WTC11 (cell line): ENCODE results near the gene MAST4. TPM values are rescaled to one million over a fixed set of nuclear protein-coding genes. Genes with fewer than 3 reads are reported as not detected.

Experiments used
- ATAC-seq: fragments of 200-7000 bp; cut with Tn5 transposase; 2 replicates; pipeline ENCODE4 v1.10.0; 2021; ENCODE audit warnings: mild to moderate bottlenecking, moderate library complexity
- CTCF ChIA-PET: fragments of 300-600 bp; sonication (Branson Sonifier 250); formaldehyde crosslinking; loops from one replicate; lab custom pipeline; 2021; ENCODE audit warnings: antibody characterized with exemption; lab: Charles Lee
- POLR2A ChIA-PET: fragments of 350-600 bp; sonication (Branson Sonifier 250); formaldehyde crosslinking; loops from one replicate; lab custom pipeline; 2021; ENCODE audit warnings: antibody characterized with exemption; lab: Charles Lee
- DNase-seq: peaks from one replicate; pipeline ENCODE4 v3.0.0; 2021; ENCODE audit warnings: low spot score
- H3K27ac Mint-ChIP-seq: 2 replicates; pipeline ENCODE4 v1.8.0; 2021; ENCODE audit warnings: mixed read lengths
- H3K27me3 Mint-ChIP-seq: 2 replicates; pipeline ENCODE4 v1.8.0; 2021; ENCODE audit warnings: low read depth, mild to moderate bottlenecking, moderate library complexity, mixed read lengths
- H3K36me3 Mint-ChIP-seq: 2 replicates; pipeline ENCODE4 v1.8.0; 2021; ENCODE audit warnings: mixed read lengths
- H3K4me1 Mint-ChIP-seq: 2 replicates; pipeline ENCODE4 v1.8.0; 2022; ENCODE audit warnings: mixed read lengths
- H3K4me3 Mint-ChIP-seq: 2 replicates; pipeline ENCODE4 v1.8.0; 2021; ENCODE audit warnings: mild to moderate bottlenecking, moderate library complexity, mixed read lengths
- H3K9me3 Mint-ChIP-seq: 2 replicates; pipeline ENCODE4 v1.8.0; 2021; ENCODE audit warnings: mixed read lengths
- AR ChIP-seq: fragments of 250-450 bp; sonication (Bioruptor Pico); IDR thresholded peaks from 2 replicates; pipeline ENCODE4 v1.9.0; 2021; ENCODE audit warnings: mild to moderate bottlenecking
- ATF1 ChIP-seq: sonication (generic); formaldehyde crosslinking; IDR thresholded peaks from 2 replicates; pipeline ENCODE4 v1.8.1; 2023; ENCODE audit warnings: mild to moderate bottlenecking, moderate library complexity, missing genetic modification reagents
- CBFB ChIP-seq: sonication (generic); formaldehyde crosslinking; IDR thresholded peaks from 2 replicates; pipeline ENCODE4 v1.8.1; 2022; ENCODE audit warnings: mild to moderate bottlenecking, low read depth, missing genetic modification reagents
- FOXJ3 ChIP-seq: sonication (generic); formaldehyde crosslinking; IDR thresholded peaks from 2 replicates; pipeline ENCODE4 v1.9.0; 2021; ENCODE audit warnings: missing genetic modification reagents, mild to moderate bottlenecking, borderline replicate concordance
- NFATC4 ChIP-seq: fragments of 250-450 bp; sonication (Bioruptor Pico); IDR thresholded peaks from 2 replicates; pipeline ENCODE4 v1.9.0; 2021; ENCODE audit warnings: mild to moderate bottlenecking
- PRRX2 ChIP-seq: fragments of 250-450 bp; sonication (Bioruptor Pico); IDR thresholded peaks from 2 replicates; pipeline ENCODE4 v1.8.0; 2021; ENCODE audit warnings: mild to moderate bottlenecking
- SMAD3 ChIP-seq: sonication (generic); formaldehyde crosslinking; IDR thresholded peaks from 2 replicates; pipeline ENCODE4 v1.8.0; 2022; ENCODE audit warnings: missing genetic modification reagents, mild to moderate bottlenecking, borderline replicate concordance
- SMAD4 ChIP-seq: sonication (generic); formaldehyde crosslinking; IDR thresholded peaks from 2 replicates; pipeline ENCODE4 v1.8.0; 2022; ENCODE audit warnings: mild to moderate bottlenecking, missing genetic modification reagents
- SP1 ChIP-seq: sonication (generic); formaldehyde crosslinking; conservative IDR thresholded peaks from 2 replicates; pipeline ENCODE4 v1.8.1; 2022; ENCODE audit warnings: missing genetic modification reagents
- TCF7 ChIP-seq: sonication (generic); formaldehyde crosslinking; IDR thresholded peaks from 2 replicates; pipeline ENCODE4 v1.8.0; 2022; ENCODE audit warnings: mild to moderate bottlenecking, low read depth, missing genetic modification reagents, moderate library complexity
- TP53 ChIP-seq: sonication (generic); formaldehyde crosslinking; IDR thresholded peaks from 2 replicates; pipeline ENCODE4 v1.8.1; 2023; ENCODE audit warnings: mild to moderate bottlenecking, missing genetic modification reagents
- USF1 ChIP-seq: sonication (generic); formaldehyde crosslinking; IDR thresholded peaks from 2 replicates; pipeline ENCODE4 v1.8.0; 2022; ENCODE audit warnings: mild to moderate bottlenecking, missing genetic modification reagents
- ZBTB21 ChIP-seq: sonication (generic); formaldehyde crosslinking; IDR thresholded peaks from 2 replicates; pipeline ENCODE4 v1.8.1; 2023; ENCODE audit warnings: mild to moderate bottlenecking, missing genetic modification reagents, borderline replicate concordance
- ZNF416 ChIP-seq: fragments of 250-450 bp; sonication (Bioruptor Pico); IDR thresholded peaks from 2 replicates; pipeline ENCODE4 v1.9.0; 2021; ENCODE audit warnings: mild to moderate bottlenecking, inconsistent platforms
- ZNF671 ChIP-seq: fragments of 250-450 bp; sonication (Bioruptor Pico); IDR thresholded peaks from 2 replicates; pipeline ENCODE4 v1.8.0; 2021; ENCODE audit warnings: mild to moderate bottlenecking
- ZSCAN18 ChIP-seq: fragments of 250-450 bp; sonication (Bioruptor Pico); IDR thresholded peaks from 2 replicates; pipeline ENCODE4 v2.1.2; 2022; ENCODE audit warnings: mild to moderate bottlenecking, moderate library complexity
- total RNA-seq: library from RNA; stranded (reverse); gene quantifications from 3 replicates; pipeline ENCODE4 v1.2.3, GENCODE V29; 2021
- TF ChIP-seq, protein P1 (sequence below): sonication (generic); formaldehyde crosslinking; IDR thresholded peaks from 2 replicates; pipeline ENCODE4 v1.8.0; 2023; ENCODE audit warnings: missing genetic modification reagents, mild to moderate bottlenecking, borderline replicate concordance
- TF ChIP-seq, protein P2 (sequence below): sonication (generic); formaldehyde crosslinking; IDR thresholded peaks from 2 replicates; pipeline ENCODE4 v1.8.0; 2022; ENCODE audit warnings: mild to moderate bottlenecking, missing genetic modification reagents
- TF ChIP-seq, protein P3 (sequence below): fragments of 250-450 bp; sonication (Bioruptor Pico); IDR thresholded peaks from 2 replicates; pipeline ENCODE4 v1.8.0; 2021; ENCODE audit warnings: mild to moderate bottlenecking
- TF ChIP-seq, protein P4 (sequence below): sonication (generic); formaldehyde crosslinking; IDR thresholded peaks from 2 replicates; pipeline ENCODE4 v1.8.0; 2022; ENCODE audit warnings: mild to moderate bottlenecking, missing genetic modification reagents
- TF ChIP-seq, protein P5 (sequence below): sonication (generic); formaldehyde crosslinking; IDR thresholded peaks from 2 replicates; pipeline ENCODE4 v1.8.1; 2023; ENCODE audit warnings: mild to moderate bottlenecking, missing genetic modification reagents, moderate library complexity

The MAST4 gene
- total RNA-seq, 1 experiment from 2014 or later, result 8.0 TPM

DNA sequence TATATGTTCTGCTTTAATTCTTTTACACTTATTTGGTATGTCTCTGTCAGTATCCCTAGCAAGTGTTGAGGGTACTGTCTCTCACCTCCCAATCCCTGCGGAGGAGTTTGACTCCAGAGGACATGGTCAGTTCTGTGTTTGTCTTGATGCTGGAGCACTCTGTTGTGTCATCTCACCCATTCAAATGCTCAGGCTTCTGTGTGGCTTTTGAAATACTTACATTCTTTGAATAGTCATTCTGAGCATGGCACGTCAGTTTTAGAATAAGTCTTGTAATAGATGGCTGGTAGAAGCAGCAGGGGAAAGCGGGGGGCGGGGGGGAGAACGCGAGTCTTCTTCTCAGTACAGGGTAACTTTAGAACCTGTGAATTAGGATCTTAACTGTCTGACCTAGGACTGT is 12.3 kb downstream of the MAST4 start (continued):
- TF ChIP-seq USF1 (CRISPR knock-in tag) (no peak), SMAD4 (CRISPR knock-in tag) (no peak), FOXJ3 (no peak), ZNF671 (CRISPR knock-in tag) (no peak), SP1 (CRISPR knock-in tag) (no peak), SMAD3 (CRISPR knock-in tag) (no peak)
- TF ChIP-seq, protein P1, sequence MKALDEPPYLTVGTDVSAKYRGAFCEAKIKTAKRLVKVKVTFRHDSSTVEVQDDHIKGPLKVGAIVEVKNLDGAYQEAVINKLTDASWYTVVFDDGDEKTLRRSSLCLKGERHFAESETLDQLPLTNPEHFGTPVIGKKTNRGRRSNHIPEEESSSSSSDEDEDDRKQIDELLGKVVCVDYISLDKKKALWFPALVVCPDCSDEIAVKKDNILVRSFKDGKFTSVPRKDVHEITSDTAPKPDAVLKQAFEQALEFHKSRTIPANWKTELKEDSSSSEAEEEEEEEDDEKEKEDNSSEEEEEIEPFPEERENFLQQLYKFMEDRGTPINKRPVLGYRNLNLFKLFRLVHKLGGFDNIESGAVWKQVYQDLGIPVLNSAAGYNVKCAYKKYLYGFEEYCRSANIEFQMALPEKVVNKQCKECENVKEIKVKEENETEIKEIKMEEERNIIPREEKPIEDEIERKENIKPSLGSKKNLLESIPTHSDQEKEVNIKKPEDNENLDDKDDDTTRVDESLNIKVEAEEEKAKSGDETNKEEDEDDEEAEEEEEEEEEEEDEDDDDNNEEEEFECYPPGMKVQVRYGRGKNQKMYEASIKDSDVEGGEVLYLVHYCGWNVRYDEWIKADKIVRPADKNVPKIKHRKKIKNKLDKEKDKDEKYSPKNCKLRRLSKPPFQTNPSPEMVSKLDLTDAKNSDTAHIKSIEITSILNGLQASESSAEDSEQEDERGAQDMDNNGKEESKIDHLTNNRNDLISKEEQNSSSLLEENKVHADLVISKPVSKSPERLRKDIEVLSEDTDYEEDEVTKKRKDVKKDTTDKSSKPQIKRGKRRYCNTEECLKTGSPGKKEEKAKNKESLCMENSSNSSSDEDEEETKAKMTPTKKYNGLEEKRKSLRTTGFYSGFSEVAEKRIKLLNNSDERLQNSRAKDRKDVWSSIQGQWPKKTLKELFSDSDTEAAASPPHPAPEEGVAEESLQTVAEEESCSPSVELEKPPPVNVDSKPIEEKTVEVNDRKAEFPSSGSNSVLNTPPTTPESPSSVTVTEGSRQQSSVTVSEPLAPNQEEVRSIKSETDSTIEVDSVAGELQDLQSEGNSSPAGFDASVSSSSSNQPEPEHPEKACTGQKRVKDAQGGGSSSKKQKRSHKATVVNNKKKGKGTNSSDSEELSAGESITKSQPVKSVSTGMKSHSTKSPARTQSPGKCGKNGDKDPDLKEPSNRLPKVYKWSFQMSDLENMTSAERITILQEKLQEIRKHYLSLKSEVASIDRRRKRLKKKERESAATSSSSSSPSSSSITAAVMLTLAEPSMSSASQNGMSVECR (CRISPR knock-in tag), result no peak
- TF ChIP-seq, protein P2, sequence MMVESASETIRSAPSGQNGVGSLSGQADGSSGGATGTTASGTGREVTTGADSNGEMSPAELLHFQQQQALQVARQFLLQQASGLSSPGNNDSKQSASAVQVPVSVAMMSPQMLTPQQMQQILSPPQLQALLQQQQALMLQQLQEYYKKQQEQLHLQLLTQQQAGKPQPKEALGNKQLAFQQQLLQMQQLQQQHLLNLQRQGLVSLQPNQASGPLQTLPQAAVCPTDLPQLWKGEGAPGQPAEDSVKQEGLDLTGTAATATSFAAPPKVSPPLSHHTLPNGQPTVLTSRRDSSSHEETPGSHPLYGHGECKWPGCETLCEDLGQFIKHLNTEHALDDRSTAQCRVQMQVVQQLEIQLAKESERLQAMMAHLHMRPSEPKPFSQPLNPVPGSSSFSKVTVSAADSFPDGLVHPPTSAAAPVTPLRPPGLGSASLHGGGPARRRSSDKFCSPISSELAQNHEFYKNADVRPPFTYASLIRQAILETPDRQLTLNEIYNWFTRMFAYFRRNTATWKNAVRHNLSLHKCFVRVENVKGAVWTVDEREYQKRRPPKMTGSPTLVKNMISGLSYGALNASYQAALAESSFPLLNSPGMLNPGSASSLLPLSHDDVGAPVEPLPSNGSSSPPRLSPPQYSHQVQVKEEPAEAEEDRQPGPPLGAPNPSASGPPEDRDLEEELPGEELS (CRISPR knock-in tag), result no peak

DNA sequence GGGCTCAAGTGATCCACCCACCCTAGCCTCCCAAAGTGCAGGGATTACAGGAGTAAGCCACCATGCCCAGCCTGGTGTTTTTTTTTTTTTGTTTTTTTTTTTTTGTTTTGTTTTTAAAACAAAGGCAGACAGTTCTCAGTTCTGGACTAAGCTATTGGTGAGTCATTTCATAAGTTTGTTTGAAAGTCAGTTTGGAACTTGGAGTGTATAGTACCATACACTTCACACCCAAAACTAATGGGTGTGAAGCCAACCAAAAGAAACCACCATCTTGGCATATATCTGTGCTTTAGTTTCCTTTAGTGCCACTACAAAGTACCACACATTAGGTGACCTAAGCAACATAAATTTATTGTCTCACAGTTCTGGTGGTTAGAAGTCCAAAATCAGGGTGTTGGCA is 13.4 kb downstream of the MAST4 start:
- POLR2A ChIA-PET, result no interaction called here
- H3K4me3 Mint-ChIP-seq, result no peak overlapping the region
- CTCF ChIA-PET, result no interaction called here
- TF ChIP-seq CBFB, result no peak
- TF ChIP-seq, protein P3, sequence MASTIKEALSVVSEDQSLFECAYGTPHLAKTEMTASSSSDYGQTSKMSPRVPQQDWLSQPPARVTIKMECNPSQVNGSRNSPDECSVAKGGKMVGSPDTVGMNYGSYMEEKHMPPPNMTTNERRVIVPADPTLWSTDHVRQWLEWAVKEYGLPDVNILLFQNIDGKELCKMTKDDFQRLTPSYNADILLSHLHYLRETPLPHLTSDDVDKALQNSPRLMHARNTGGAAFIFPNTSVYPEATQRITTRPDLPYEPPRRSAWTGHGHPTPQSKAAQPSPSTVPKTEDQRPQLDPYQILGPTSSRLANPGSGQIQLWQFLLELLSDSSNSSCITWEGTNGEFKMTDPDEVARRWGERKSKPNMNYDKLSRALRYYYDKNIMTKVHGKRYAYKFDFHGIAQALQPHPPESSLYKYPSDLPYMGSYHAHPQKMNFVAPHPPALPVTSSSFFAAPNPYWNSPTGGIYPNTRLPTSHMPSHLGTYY (CRISPR knock-in tag), result no peak
- no peak for TF ChIP-seq ZNF416 (CRISPR knock-in tag)
- no peak for TF ChIP-seq TP53 (CRISPR knock-in tag)
- no peak for TF ChIP-seq PRRX2 (CRISPR knock-in tag)
- no peak for TF ChIP-seq ZSCAN18 (CRISPR knock-in tag)
- TF ChIP-seq, protein P4, sequence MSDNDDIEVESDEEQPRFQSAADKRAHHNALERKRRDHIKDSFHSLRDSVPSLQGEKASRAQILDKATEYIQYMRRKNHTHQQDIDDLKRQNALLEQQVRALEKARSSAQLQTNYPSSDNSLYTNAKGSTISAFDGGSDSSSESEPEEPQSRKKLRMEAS (CRISPR knock-in tag), result no peak
- TF ChIP-seq ATF1 (CRISPR knock-in tag), result no peak
- TF ChIP-seq USF1 (CRISPR knock-in tag), result no peak
- TF ChIP-seq AR, result no peak
- TF ChIP-seq, protein P5, sequence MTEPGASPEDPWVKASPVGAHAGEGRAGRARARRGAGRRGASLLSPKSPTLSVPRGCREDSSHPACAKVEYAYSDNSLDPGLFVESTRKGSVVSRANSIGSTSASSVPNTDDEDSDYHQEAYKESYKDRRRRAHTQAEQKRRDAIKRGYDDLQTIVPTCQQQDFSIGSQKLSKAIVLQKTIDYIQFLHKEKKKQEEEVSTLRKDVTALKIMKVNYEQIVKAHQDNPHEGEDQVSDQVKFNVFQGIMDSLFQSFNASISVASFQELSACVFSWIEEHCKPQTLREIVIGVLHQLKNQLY (CRISPR knock-in tag), result no peak
- TF ChIP-seq TCF7, result no peak
- no peak for TF ChIP-seq NFATC4 (CRISPR knock-in tag)
- TF ChIP-seq ZBTB21 (CRISPR knock-in tag), result no peak

More for the DNA sequence above, 13.4 kb downstream of the MAST4 start:
- ATAC-seq (no peak), DNase-seq (no peak)
- H3K9me3 Mint-ChIP-seq, result no peaks in the 10 kb centered on the region
- H3K4me1 Mint-ChIP-seq, result peaks cover 3% of the 10 kb centered on the region; the same call in 1 of the 2 replicates
- H3K36me3 Mint-ChIP-seq, result no peaks in the 10 kb centered on the region
- H3K27ac Mint-ChIP-seq, result no peak overlapping the region
- peaks cover 1% of the 10 kb centered on the region; the same call in 1 of the 2 replicates for H3K27me3 Mint-ChIP-seq
